GM12878 (cell line): ENCODE results near the gene HHAT. TPM values are rescaled to one million over a fixed set of nuclear protein-coding genes. Genes with fewer than 3 reads are reported as not detected.
A peak's percentile ranks its signal among the peaks of the same experiment; 100 is the strongest.

Source experiments
- ATAC-seq: fragments of 200-7000 bp; cut with Tn5 transposase; 3 replicates; pipeline ENCODE4 v1.9.1; 2020; ENCODE audit warnings: mild to moderate bottlenecking, moderate library complexity
- BruUV-seq: library from RNA; stranded (reverse); fragments of 400-500 nt; replicated peaks from 2 replicates; lab custom pipeline; 2021; lab: Mats Ljungman, UMichigan
- CTCF ChIA-PET: fragments of 300-600 bp; sonication (Branson Sonifier 250); formaldehyde crosslinking; extraction: SDS; loops from one replicate; lab custom pipeline; 2021; ENCODE audit warnings: inconsistent platforms; lab: Yijun Ruan, JAX
- POLR2A ChIA-PET: fragments of 350-600 bp; formaldehyde crosslinking; extraction: SDS; loops from one replicate; lab custom pipeline; 2021; ENCODE audit warnings: inconsistent platforms; lab: Charles Lee
- RAD21 ChIA-PET: fragments of 300-600 bp; sonication (Branson Sonifier 250); formaldehyde crosslinking; loops from one replicate; lab custom pipeline; 2023; ENCODE audit warnings: antibody characterized with exemption; ENCODE audit not compliant: unreplicated experiment; lab: Charles Lee
- SMC1A ChIA-PET: fragments of 300-600 bp; sonication (Branson Sonifier 250); formaldehyde crosslinking; loops from one replicate; lab custom pipeline; 2023; ENCODE audit not compliant: unreplicated experiment, uncharacterized antibody; lab: Charles Lee
- DNase-seq: peaks from one replicate; pipeline ENCODE4 v3.0.0-alpha.2; 2011; ENCODE audit warnings: low read depth, low spot score
- FAIRE-seq: peaks from 3 replicates; lab custom pipeline; 2011; peaks lifted over from hg19 to GRCh38; lab: Jason Lieb, UNC
- H2AFZ ChIP-seq: 2 replicates; pipeline ENCODE4 v1.6.0; 2011; ENCODE audit warnings: low read depth, low read length, control low read depth; ENCODE audit not compliant: control insufficient read depth
- H3K27ac ChIP-seq: 2 replicates; pipeline ENCODE4 v1.5.1; 2011; ENCODE audit warnings: control low read depth; ENCODE audit not compliant: control insufficient read depth, insufficient read depth
- H3K27me3 ChIP-seq, 2 experiments: replicated peaks in 1 of 2; 2 replicates each; pipeline versions ENCODE4 v1.6.0 to v1.6.1; 2011; ENCODE audit warnings: low read length in 1 of 2; ENCODE audit not compliant: control insufficient read depth in 2 of 2, insufficient read depth in 2 of 2
- H3K36me3 ChIP-seq, 2 experiments: 2 replicates each; pipeline ENCODE4 v1.5.1; 2011; ENCODE audit warnings: low read length in 1 of 2; ENCODE audit not compliant: control insufficient read depth in 2 of 2, insufficient read depth in 2 of 2
- H3K4me1 ChIP-seq: 2 replicates; pipeline ENCODE4 v1.6.1; 2011; ENCODE audit warnings: mild to moderate bottlenecking, low read length, moderate library complexity, mixed read lengths; ENCODE audit not compliant: control insufficient read depth, insufficient read depth
- H3K4me2 ChIP-seq: 2 replicates; pipeline ENCODE4 v1.6.0; 2011; ENCODE audit warnings: control low read depth; ENCODE audit not compliant: control insufficient read depth, insufficient read depth
- H3K4me3 ChIP-seq: fragments of 200-600 bp; sonication (generic); 2 replicates; pipeline ENCODE4 v1.5.1; 2016
- H3K79me2 ChIP-seq: 2 replicates; pipeline ENCODE4 v1.6.0; 2011; ENCODE audit warnings: low read length; ENCODE audit not compliant: control insufficient read depth, insufficient read depth
- H3K9ac ChIP-seq: 2 replicates; pipeline ENCODE4 v1.8.0; 2011; ENCODE audit warnings: low read length, control low read depth, mixed read lengths; ENCODE audit not compliant: control insufficient read depth, insufficient read depth
- H3K9me3 ChIP-seq: replicated peaks from 3 replicates; pipeline ENCODE4 v1.5.1; 2011; ENCODE audit warnings: mild to moderate bottlenecking, low read length; ENCODE audit not compliant: control insufficient read depth, insufficient read depth
- H4K20me1 ChIP-seq: 2 replicates; pipeline ENCODE4 v1.6.0; 2011; ENCODE audit not compliant: control insufficient read depth, insufficient read depth
- ATF2 ChIP-seq: IDR thresholded peaks from 2 replicates; pipeline ENCODE4 v1.6.1; 2012; ENCODE audit warnings: low read length, inconsistent platforms
- BCL11A ChIP-seq: IDR thresholded peaks from 2 replicates; pipeline ENCODE4 v1.6.1; 2011; ENCODE audit warnings: low read depth, low read length
- CBX5 ChIP-seq: sonication (generic); IDR thresholded peaks from 2 replicates; pipeline ENCODE4 v1.6.1; 2016; ENCODE audit warnings: low read depth, moderate library complexity, mild to moderate bottlenecking, inconsistent platforms
- IKZF1 ChIP-seq: fragments of 450-650 bp; conservative IDR thresholded peaks from 2 replicates; pipeline ENCODE4 v1.6.1; 2017; ENCODE audit warnings: antibody characterized with exemption, mild to moderate bottlenecking
- KLF5 ChIP-seq: fragments of 450-650 bp; IDR thresholded peaks from 2 replicates; pipeline ENCODE4 v1.6.1; 2014; ENCODE audit warnings: mild to moderate bottlenecking; ENCODE audit not compliant: partially characterized antibody
- MEF2B ChIP-seq: fragments of 450-650 bp; IDR thresholded peaks from 2 replicates; pipeline ENCODE4 v1.6.1; 2018; ENCODE audit warnings: mild to moderate bottlenecking, moderate library complexity; ENCODE audit not compliant: partially characterized antibody, poor library complexity, severe bottlenecking
- MTA2 ChIP-seq: fragments of 450-650 bp; IDR thresholded peaks from 2 replicates; pipeline ENCODE4 v1.6.1; 2016; ENCODE audit warnings: low read depth, mild to moderate bottlenecking, moderate library complexity
- PAX5 ChIP-seq: IDR thresholded peaks from 2 replicates; pipeline ENCODE4 v1.6.1; 2011; ENCODE audit warnings: low read depth, low read length, borderline replicate concordance
- PBX3 ChIP-seq: IDR thresholded peaks from 2 replicates; pipeline ENCODE4 v1.6.1; 2011; ENCODE audit warnings: mild to moderate bottlenecking, low read depth, low read length, moderate library complexity; ENCODE audit not compliant: insufficient replicate concordance
- RELB ChIP-seq: fragments of 450-650 bp; IDR thresholded peaks from 2 replicates; pipeline ENCODE4 v1.6.1; 2017; ENCODE audit warnings: low read depth, mild to moderate bottlenecking, moderate library complexity
- RUNX3 ChIP-seq: IDR thresholded peaks from 2 replicates; pipeline ENCODE4 v1.6.1; 2012; ENCODE audit warnings: low read length, inconsistent platforms
- YY1 ChIP-seq: IDR thresholded peaks from 2 replicates; pipeline ENCODE4 v1.6.1; 2011; ENCODE audit warnings: low read depth, mild to moderate bottlenecking, low read length
- WGBS: methylation state at CpG from one replicate; pipeline ENCODE4 v1.1.6; 2016; ENCODE audit warnings: low lambda C conversion rate; ENCODE audit not compliant: insufficient replicate concordance, insufficient coverage; ENCODE audit errors: missing lambda C conversion rate; 5-methylcytosine and 5-hydroxymethylcytosine counted together
- in situ Hi-C: fragments of 300-500 bp; cut with MboI; formaldehyde crosslinking; loops from 9 replicates; pipeline ENCODE4 v1.14.3; 2018; ENCODE audit warnings: mixed read lengths
- intact Hi-C: fragments of 100-400 bp; cut with micrococcal nuclease; formaldehyde crosslinking; loops from one replicate; pipeline ENCODE4 v1.14.2; 2022; ENCODE audit not compliant: unreplicated experiment
- polyA plus RNA-seq, 11 experiments: library from polyadenylated mRNA; depleted of rRNA in 4 of 11; unstranded in 6 of 11; stranded (reverse) in 5 of 11; fragments of >200 nt; fragmentation: Nextera tagmentation in 4 of 11; fragmentation: Illumina TruSeq in 1 of 11; extraction: Ambion mirVana in 4 of 11; extraction: Trizol in 1 of 11; gene quantifications; 1 replicate in 1 of 11; 2 replicates in 10 of 11; pipeline versions ENCODE4 v1.2.1 to v1.2.3, GENCODE V29; 2011 to 2016; ENCODE audit warnings: inconsistent platforms in 2 of 11, missing spikeins in 2 of 11, low read depth in 1 of 11
- total RNA-seq, 4 experiments: library from RNA; depleted of rRNA in 3 of 4; stranded (reverse); fragments of >200 nt in 3 of 4; fragmentation: Illumina TruSeq in 1 of 4; extraction: Trizol in 1 of 4; gene quantifications; 2 replicates each; pipeline versions ENCODE4 v1.2.1 to v1.2.3, GENCODE V29; 2013 to 2021
- TF ChIP-seq, protein P1 (sequence below): fragments of 450-650 bp; IDR thresholded peaks from 2 replicates; pipeline ENCODE4 v1.6.1; 2017; ENCODE audit warnings: mild to moderate bottlenecking, low read depth, inconsistent platforms; ENCODE audit not compliant: poor library complexity, severe bottlenecking
- TF ChIP-seq, protein P2 (sequence below): fragments of 450-650 bp; IDR thresholded peaks from 2 replicates; pipeline ENCODE4 v1.6.1; 2014; ENCODE audit warnings: mild to moderate bottlenecking

Gene HHAT
- total and polyA plus RNA-seq, 10 of the 15 experiments (the other 5 are each of a cell fraction or from before 2014, with no cell fraction given): 1.2 to 37.6 (median 2.6) TPM

- H3K4me3 ChIP-seq: peak overlapping the region; percentile 38; the same call in 1 of the 2 replicates
- H2AFZ ChIP-seq: no peak overlapping the region
- peak; percentile 96 for ATAC-seq
- H3K27ac ChIP-seq: no peak overlapping the region
- POLR2A ChIA-PET: interaction anchor here (1.4 kb wide), 1 partner anchor 12 kb away, joined by 5 read pairs; no protein-coding TSS in a partner anchor
- intact Hi-C loops (no loop called here), in situ Hi-C loops (no loop called here)
- H3K27me3 ChIP-seq: no peaks in the 10 kb centered on the region
- H3K9ac ChIP-seq: no peak overlapping the region
- no peaks in the 10 kb centered on the region for H3K9me3 ChIP-seq
- DNase-seq: peak; percentile 67
- BruUV-seq: no TSS peak
- SMC1A ChIA-PET: interaction anchor here (0.5 to 3.2 kb wide), 3 partner anchors 12 to 116 kb away, joined by 3 to 16 read pairs (median 4); no protein-coding TSS in a partner anchor
- FAIRE-seq: peak; percentile 98
- H3K79me2 ChIP-seq: no peaks in the 10 kb centered on the region
- H3K4me2 ChIP-seq: no peak overlapping the region
- H4K20me1 ChIP-seq: no peaks in the 10 kb centered on the region
- RAD21 ChIA-PET: interaction anchor here (1.1 to 2.3 kb wide), 2 partner anchors 12 to 33 kb away, joined by 3 to 7 read pairs; no protein-coding TSS in a partner anchor
- H3K4me1 ChIP-seq: peaks cover 20% of the 10 kb centered on the region
- H3K36me3 ChIP-seq: no peaks in the 10 kb centered on the region
- CTCF ChIA-PET: interaction anchor here (1.1 to 2.2 kb wide), 3 partner anchors 9 to 253 kb away, joined by 3 to 6 read pairs (median 4); no protein-coding TSS in a partner anchor
- 0% methylated on average over 1 of the region's 1 CpG for WGBS
- no peak for TF ChIP-seq KLF5
- TF ChIP-seq CBX5: peak; percentile 84; the same call in 1 of the 2 replicates
- peak; percentile 19 for TF ChIP-seq PBX3
- 0 out of 2 replicates have a peak, but pooled peaks have one; percentile 20 for TF ChIP-seq RELB
- peak; percentile 89 for TF ChIP-seq RUNX3
- peak; percentile 48 for TF ChIP-seq MEF2B
- peak; percentile 43; the same call in 1 of the 2 replicates for TF ChIP-seq IKZF1
- 0 out of 2 replicates have a peak, but pooled peaks have one; percentile 12 for TF ChIP-seq MTA2
- peak; percentile 45; the same call in 1 of the 2 replicates for TF ChIP-seq ATF2
- TF ChIP-seq, protein P1, sequence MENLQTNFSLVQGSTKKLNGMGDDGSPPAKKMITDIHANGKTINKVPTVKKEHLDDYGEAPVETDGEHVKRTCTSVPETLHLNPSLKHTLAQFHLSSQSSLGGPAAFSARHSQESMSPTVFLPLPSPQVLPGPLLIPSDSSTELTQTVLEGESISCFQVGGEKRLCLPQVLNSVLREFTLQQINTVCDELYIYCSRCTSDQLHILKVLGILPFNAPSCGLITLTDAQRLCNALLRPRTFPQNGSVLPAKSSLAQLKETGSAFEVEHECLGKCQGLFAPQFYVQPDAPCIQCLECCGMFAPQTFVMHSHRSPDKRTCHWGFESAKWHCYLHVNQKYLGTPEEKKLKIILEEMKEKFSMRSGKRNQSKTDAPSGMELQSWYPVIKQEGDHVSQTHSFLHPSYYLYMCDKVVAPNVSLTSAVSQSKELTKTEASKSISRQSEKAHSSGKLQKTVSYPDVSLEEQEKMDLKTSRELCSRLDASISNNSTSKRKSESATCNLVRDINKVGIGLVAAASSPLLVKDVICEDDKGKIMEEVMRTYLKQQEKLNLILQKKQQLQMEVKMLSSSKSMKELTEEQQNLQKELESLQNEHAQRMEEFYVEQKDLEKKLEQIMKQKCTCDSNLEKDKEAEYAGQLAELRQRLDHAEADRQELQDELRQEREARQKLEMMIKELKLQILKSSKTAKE: no peak
- TF ChIP-seq, protein P2, sequence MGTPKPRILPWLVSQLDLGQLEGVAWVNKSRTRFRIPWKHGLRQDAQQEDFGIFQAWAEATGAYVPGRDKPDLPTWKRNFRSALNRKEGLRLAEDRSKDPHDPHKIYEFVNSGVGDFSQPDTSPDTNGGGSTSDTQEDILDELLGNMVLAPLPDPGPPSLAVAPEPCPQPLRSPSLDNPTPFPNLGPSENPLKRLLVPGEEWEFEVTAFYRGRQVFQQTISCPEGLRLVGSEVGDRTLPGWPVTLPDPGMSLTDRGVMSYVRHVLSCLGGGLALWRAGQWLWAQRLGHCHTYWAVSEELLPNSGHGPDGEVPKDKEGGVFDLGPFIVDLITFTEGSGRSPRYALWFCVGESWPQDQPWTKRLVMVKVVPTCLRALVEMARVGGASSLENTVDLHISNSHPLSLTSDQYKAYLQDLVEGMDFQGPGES: no peak
- TF ChIP-seq PAX5: 0 out of 2 replicates have a peak, but pooled peaks have one; percentile 27
- TF ChIP-seq BCL11A: 0 out of 2 replicates have a peak, but pooled peaks have one; percentile 13
- TF ChIP-seq YY1: peak; percentile 78
These were observed 368.0 kb downstream of the HHAT start for GRCh38 chr1:210696709-210697108.
